GM23338 (cell line): ENCODE measurements around the gene TSBP1. TPM values are rescaled to one million over a fixed set of nuclear protein-coding genes. Genes with fewer than 3 reads are reported as not detected.

ENCODE experiments used
- ATAC-seq: fragments of 200-7000 bp; cut with Tn5 transposase; 3 replicates; pipeline ENCODE4 v1.9.1; 2020
- DNase-seq: peaks from one replicate; pipeline ENCODE4 v3.0.0-alpha.2; 2015; ENCODE audit warnings: low spot score
- H2AFZ ChIP-seq: fragments of 200-600 bp; sonication (generic); 2 replicates; pipeline ENCODE4 v1.8.0; 2016; ENCODE audit warnings: antibody characterized with exemption, mild to moderate bottlenecking, moderate library complexity
- H3F3A ChIP-seq: fragments of 200-600 bp; sonication (generic); replicated peaks from 2 replicates; pipeline ENCODE4 v1.8.0; 2017; ENCODE audit warnings: antibody characterized with exemption, mixed run types, low read depth
- H3K27ac ChIP-seq: fragments of 200-600 bp; sonication (generic); 2 replicates; pipeline ENCODE4 v1.6.1; 2016; ENCODE audit warnings: low read depth
- H3K27me3 ChIP-seq: fragments of 200-600 bp; sonication (generic); 2 replicates; pipeline ENCODE4 v1.8.0; 2016; ENCODE audit warnings: mild to moderate bottlenecking, mixed run types, moderate library complexity; ENCODE audit not compliant: insufficient read depth
- H3K36me3 ChIP-seq: fragments of 200-600 bp; sonication (generic); 2 replicates; pipeline ENCODE4 v1.8.0; 2016; ENCODE audit warnings: mild to moderate bottlenecking; ENCODE audit not compliant: insufficient read depth
- H3K4me1 ChIP-seq: fragments of 200-600 bp; sonication (generic); 2 replicates; pipeline ENCODE4 v1.8.0; 2016; ENCODE audit warnings: mild to moderate bottlenecking, moderate library complexity; ENCODE audit not compliant: insufficient read depth
- H3K4me2 ChIP-seq: fragments of 200-600 bp; sonication (generic); 2 replicates; pipeline ENCODE4 v1.7.1; 2017; ENCODE audit warnings: mixed run types
- H3K4me3 ChIP-seq: fragments of 200-600 bp; sonication (generic); 2 replicates; pipeline ENCODE4 v1.6.1; 2016; ENCODE audit warnings: mixed run types
- H3K79me2 ChIP-seq: fragments of 200-600 bp; sonication (generic); replicated peaks from 2 replicates; pipeline ENCODE4 v1.8.0; 2017; ENCODE audit warnings: mild to moderate bottlenecking; ENCODE audit not compliant: insufficient read depth
- H3K9me2 ChIP-seq: fragments of 200-600 bp; sonication (generic); 2 replicates; pipeline ENCODE4 v1.8.0; 2017; ENCODE audit not compliant: insufficient read depth
- H4K20me1 ChIP-seq: fragments of 200-600 bp; sonication (generic); replicated peaks from 2 replicates; pipeline ENCODE4 v1.8.0; 2017; ENCODE audit warnings: mild to moderate bottlenecking; ENCODE audit not compliant: insufficient read depth
- H3K27ac Mint-ChIP-seq: 2 replicates; pipeline ENCODE4 v1.8.0; 2020; ENCODE audit warnings: inconsistent platforms, mild to moderate bottlenecking, moderate library complexity, mixed read lengths
- H3K27me3 Mint-ChIP-seq: 3 replicates; pipeline ENCODE4 v1.8.0; 2022; ENCODE audit warnings: low read depth, mild to moderate bottlenecking, moderate library complexity, mixed read lengths, inconsistent platforms; ENCODE audit not compliant: insufficient read depth, poor library complexity
- H3K36me3 Mint-ChIP-seq: 3 replicates; pipeline ENCODE4 v1.8.0; 2021; ENCODE audit warnings: low read depth, mild to moderate bottlenecking, inconsistent platforms, moderate library complexity, mixed read lengths
- H3K4me1 Mint-ChIP-seq: 3 replicates; pipeline ENCODE4 v1.8.0; 2020; ENCODE audit warnings: mild to moderate bottlenecking, inconsistent platforms, mixed read lengths
- H3K4me3 Mint-ChIP-seq: 3 replicates; pipeline ENCODE4 v1.8.0; 2021; ENCODE audit warnings: moderate library complexity, mild to moderate bottlenecking, inconsistent platforms, mixed read lengths
- H3K9me3 Mint-ChIP-seq: 3 replicates; pipeline ENCODE4 v1.8.0; 2020; ENCODE audit warnings: moderate library complexity, mild to moderate bottlenecking, inconsistent platforms, mixed read lengths
- CREB1 ChIP-seq: fragments of 250-450 bp; sonication (Bioruptor Pico); IDR thresholded peaks from 2 replicates; pipeline ENCODE4 v1.5.0; 2020; ENCODE audit warnings: low read depth, mild to moderate bottlenecking, moderate library complexity
- JUNB ChIP-seq: IDR thresholded peaks from one replicate; pipeline ENCODE4 v1.6.1; 2016; ENCODE audit warnings: antibody characterized with exemption; ENCODE audit not compliant: unreplicated experiment
- NANOG ChIP-seq: IDR thresholded peaks from 2 replicates; pipeline ENCODE4 v1.6.1; 2016; ENCODE audit warnings: antibody characterized with exemption, borderline replicate concordance
- ZNF114 ChIP-seq: fragments of 250-450 bp; sonication (Bioruptor Pico); IDR thresholded peaks from 2 replicates; pipeline ENCODE4 v1.5.0; 2020; ENCODE audit warnings: mild to moderate bottlenecking, moderate library complexity
- ZNF331 ChIP-seq: fragments of 250-450 bp; sonication (Bioruptor Pico); IDR thresholded peaks from 2 replicates; pipeline ENCODE4 v1.5.0; 2020; ENCODE audit warnings: low read depth, mild to moderate bottlenecking, moderate library complexity
- polyA plus RNA-seq: library from polyadenylated mRNA; unstranded; fragments of >200 nt; fragmentation: Nextera tagmentation; extraction: Ambion mirVana; gene quantifications from 2 replicates; pipeline ENCODE4 v1.2.1, GENCODE V29; 2016
- total RNA-seq: library from RNA; depleted of rRNA; stranded (reverse); fragments of >200 nt; shearing (Covaris generic); gene quantifications from 2 replicates; pipeline ENCODE4 v1.2.3, GENCODE V29; 2014
- TF ChIP-seq, protein P1 (sequence below): IDR thresholded peaks from 2 replicates; pipeline ENCODE4 v1.6.1; 2016; ENCODE audit warnings: antibody characterized with exemption
- TF ChIP-seq, protein P2 (sequence below): IDR thresholded peaks from one replicate; pipeline ENCODE4 v1.6.1; 2018; ENCODE audit warnings: antibody characterized with exemption; ENCODE audit not compliant: unreplicated experiment
- TF ChIP-seq, protein P3 (sequence below), 2 experiments: fragments of 200-600 bp in 1 of 2; sonication (generic) in 1 of 2; conservative IDR thresholded peaks; 2 replicates each; pipeline versions ENCODE4 v1.5.1 to v1.6.1; 2016 to 2017; ENCODE audit warnings: antibody characterized with exemption in 2 of 2, low read depth in 2 of 2, mild to moderate bottlenecking in 2 of 2, moderate library complexity in 1 of 2

TSBP1 gene
- total and polyA plus RNA-seq, 2 experiments from 2014 or later: 0.15 TPM; not detected in 1

DNA sequence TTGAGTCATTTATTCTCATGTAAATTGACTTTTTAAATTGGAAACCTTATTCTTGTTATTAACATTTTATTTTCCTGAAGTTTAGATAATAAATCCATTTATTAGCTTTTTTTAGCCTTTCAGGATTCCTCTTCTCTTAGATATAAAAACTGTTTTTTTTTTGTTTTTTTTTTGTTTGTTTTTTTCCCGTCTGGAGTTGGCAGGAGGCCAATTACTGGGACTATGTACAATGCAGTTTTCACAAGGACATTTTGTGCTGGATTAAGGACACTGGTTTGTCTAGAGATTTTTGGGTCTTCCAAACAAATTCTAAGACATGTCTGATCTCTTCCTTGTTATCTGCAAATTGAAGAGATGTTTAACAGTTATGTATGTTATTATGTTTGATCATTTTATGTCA, 34.0 kb upstream of the TSBP1 start:
- peak overlapping the region; percentile 40; the same call in 1 of the 2 replicates for H2AFZ ChIP-seq
- H3K27me3 Mint-ChIP-seq: peaks cover 9% of the 10 kb centered on the region
- H4K20me1 ChIP-seq: no peaks in the 10 kb centered on the region
- H3K36me3 Mint-ChIP-seq: no peaks in the 10 kb centered on the region
- H3K27ac ChIP-seq: no peak overlapping the region
- H3F3A ChIP-seq: no peaks in the 10 kb centered on the region
- no peaks in the 10 kb centered on the region for H3K27me3 ChIP-seq
- peaks cover 3% of the 10 kb centered on the region; the same call in 2 of the 3 replicates for H3K4me1 Mint-ChIP-seq
- ATAC-seq: no peak
- no peaks in the 10 kb centered on the region for H3K4me1 ChIP-seq
- no peak for TF ChIP-seq ZNF331 (CRISPR knock-in tag)
- TF ChIP-seq, protein P1, sequence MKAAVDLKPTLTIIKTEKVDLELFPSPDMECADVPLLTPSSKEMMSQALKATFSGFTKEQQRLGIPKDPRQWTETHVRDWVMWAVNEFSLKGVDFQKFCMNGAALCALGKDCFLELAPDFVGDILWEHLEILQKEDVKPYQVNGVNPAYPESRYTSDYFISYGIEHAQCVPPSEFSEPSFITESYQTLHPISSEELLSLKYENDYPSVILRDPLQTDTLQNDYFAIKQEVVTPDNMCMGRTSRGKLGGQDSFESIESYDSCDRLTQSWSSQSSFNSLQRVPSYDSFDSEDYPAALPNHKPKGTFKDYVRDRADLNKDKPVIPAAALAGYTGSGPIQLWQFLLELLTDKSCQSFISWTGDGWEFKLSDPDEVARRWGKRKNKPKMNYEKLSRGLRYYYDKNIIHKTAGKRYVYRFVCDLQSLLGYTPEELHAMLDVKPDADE: no peak
- TF ChIP-seq, protein P2, sequence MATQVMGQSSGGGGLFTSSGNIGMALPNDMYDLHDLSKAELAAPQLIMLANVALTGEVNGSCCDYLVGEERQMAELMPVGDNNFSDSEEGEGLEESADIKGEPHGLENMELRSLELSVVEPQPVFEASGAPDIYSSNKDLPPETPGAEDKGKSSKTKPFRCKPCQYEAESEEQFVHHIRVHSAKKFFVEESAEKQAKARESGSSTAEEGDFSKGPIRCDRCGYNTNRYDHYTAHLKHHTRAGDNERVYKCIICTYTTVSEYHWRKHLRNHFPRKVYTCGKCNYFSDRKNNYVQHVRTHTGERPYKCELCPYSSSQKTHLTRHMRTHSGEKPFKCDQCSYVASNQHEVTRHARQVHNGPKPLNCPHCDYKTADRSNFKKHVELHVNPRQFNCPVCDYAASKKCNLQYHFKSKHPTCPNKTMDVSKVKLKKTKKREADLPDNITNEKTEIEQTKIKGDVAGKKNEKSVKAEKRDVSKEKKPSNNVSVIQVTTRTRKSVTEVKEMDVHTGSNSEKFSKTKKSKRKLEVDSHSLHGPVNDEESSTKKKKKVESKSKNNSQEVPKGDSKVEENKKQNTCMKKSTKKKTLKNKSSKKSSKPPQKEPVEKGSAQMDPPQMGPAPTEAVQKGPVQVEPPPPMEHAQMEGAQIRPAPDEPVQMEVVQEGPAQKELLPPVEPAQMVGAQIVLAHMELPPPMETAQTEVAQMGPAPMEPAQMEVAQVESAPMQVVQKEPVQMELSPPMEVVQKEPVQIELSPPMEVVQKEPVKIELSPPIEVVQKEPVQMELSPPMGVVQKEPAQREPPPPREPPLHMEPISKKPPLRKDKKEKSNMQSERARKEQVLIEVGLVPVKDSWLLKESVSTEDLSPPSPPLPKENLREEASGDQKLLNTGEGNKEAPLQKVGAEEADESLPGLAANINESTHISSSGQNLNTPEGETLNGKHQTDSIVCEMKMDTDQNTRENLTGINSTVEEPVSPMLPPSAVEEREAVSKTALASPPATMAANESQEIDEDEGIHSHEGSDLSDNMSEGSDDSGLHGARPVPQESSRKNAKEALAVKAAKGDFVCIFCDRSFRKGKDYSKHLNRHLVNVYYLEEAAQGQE: no peak
- TF ChIP-seq NANOG: no peak
- no peaks in the 10 kb centered on the region for H3K79me2 ChIP-seq
- no peaks in the 10 kb centered on the region for H3K36me3 ChIP-seq
- H3K9me3 Mint-ChIP-seq: peaks cover 3% of the 10 kb centered on the region; the same call in 1 of the 3 replicates
- H3K4me2 ChIP-seq: no peak overlapping the region
- H3K27ac Mint-ChIP-seq: no peak overlapping the region
- no peaks in the 10 kb centered on the region for H3K9me2 ChIP-seq
- H3K4me3 ChIP-seq: no peak overlapping the region
- no peak overlapping the region for H3K4me3 Mint-ChIP-seq
- no peak for DNase-seq

DNA sequence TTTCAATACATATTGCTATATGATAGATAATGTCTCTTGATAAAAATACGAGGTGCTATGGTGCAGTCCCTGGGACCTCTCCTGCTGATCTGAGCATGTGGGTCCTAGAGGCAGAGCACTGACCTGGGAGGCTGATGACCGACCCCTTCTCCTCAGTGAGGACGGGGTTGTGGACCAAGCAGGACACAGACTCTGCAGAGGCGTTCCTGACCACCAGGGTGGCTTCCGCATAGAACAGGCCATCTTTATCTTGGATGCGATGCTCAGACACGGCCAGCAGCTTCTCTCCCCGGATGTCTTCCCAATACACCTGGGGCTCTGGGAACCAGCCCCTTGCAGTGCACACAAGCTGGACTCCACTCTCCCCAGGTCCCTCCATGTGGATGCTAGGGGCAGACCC, 31.1 kb upstream of the TSBP1 start:
- Mint-ChIP-seq H3K4me1 (peaks cover 3% of the 10 kb centered on the region; the same call in 2 of the 3 replicates), H3K9me3 (peaks cover 3% of the 10 kb centered on the region; the same call in 1 of the 3 replicates), H3K27me3 (peaks cover 9% of the 10 kb centered on the region), H3K27ac (no peak overlapping the region), H3K4me3 (no peak overlapping the region), H3K36me3 (no peaks in the 10 kb centered on the region)
- H3K27me3 ChIP-seq: no peaks in the 10 kb centered on the region
- H3F3A ChIP-seq: no peaks in the 10 kb centered on the region
- H3K4me3 ChIP-seq: no peak overlapping the region
- ATAC-seq: peak; percentile 72
- H2AFZ ChIP-seq: no peak overlapping the region
- no peak for TF ChIP-seq CREB1 (CRISPR knock-in tag)
- TF ChIP-seq, protein P1: no peak
- no peak for TF ChIP-seq ZNF114 (CRISPR knock-in tag)
- TF ChIP-seq JUNB: no peak
- TF ChIP-seq, protein P3, sequence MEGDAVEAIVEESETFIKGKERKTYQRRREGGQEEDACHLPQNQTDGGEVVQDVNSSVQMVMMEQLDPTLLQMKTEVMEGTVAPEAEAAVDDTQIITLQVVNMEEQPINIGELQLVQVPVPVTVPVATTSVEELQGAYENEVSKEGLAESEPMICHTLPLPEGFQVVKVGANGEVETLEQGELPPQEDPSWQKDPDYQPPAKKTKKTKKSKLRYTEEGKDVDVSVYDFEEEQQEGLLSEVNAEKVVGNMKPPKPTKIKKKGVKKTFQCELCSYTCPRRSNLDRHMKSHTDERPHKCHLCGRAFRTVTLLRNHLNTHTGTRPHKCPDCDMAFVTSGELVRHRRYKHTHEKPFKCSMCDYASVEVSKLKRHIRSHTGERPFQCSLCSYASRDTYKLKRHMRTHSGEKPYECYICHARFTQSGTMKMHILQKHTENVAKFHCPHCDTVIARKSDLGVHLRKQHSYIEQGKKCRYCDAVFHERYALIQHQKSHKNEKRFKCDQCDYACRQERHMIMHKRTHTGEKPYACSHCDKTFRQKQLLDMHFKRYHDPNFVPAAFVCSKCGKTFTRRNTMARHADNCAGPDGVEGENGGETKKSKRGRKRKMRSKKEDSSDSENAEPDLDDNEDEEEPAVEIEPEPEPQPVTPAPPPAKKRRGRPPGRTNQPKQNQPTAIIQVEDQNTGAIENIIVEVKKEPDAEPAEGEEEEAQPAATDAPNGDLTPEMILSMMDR (conservative IDR thresholded peaks at IDR 0.05; ENCODE audit: low read depth in 2 of 2): peak; percentile 2 to 19; a peak in 1 of 4 replicates
- TF ChIP-seq NANOG: no peak
- H3K4me1 ChIP-seq: no peaks in the 10 kb centered on the region
- no peaks in the 10 kb centered on the region for H3K9me2 ChIP-seq
- H3K36me3 ChIP-seq: no peaks in the 10 kb centered on the region
- no peak overlapping the region for H3K4me2 ChIP-seq
- H3K79me2 ChIP-seq: no peaks in the 10 kb centered on the region
- no peaks in the 10 kb centered on the region for H4K20me1 ChIP-seq
- peak; percentile 41 for DNase-seq
- no peak overlapping the region for H3K27ac ChIP-seq
